GM21447 (cell line): ENCODE results near the gene SF3B3.

ENCODE experiments used
- ATAC-seq: cut with Tn5 transposase; IDR thresholded peaks from one replicate; pipeline ENCODE4 v1.9.1; 2021; ENCODE audit not compliant: unreplicated experiment

The SF3B3 gene

GRCh38 chr16:70561623-70562022 lies 38.0 kb downstream of the SF3B3 start:
- no peak for ATAC-seq

- no peak for ATAC-seq
Measured at GRCh38 chr16:70563636-70564035, 40.0 kb downstream of the SF3B3 start.

- ATAC-seq, result no peak
Measured at GRCh38 chr16:70565053-70565452, 41.4 kb downstream of the SF3B3 start.

GRCh38 chr16:70568601-70569237 lies 45.1 kb downstream of the SF3B3 start:
- ATAC-seq, result no peak

GRCh38 chr16:70569752-70570151 lies 46.1 kb downstream of the SF3B3 start:
- ATAC-seq, result no peak

- no peak for ATAC-seq
Measured at GRCh38 chr16:70570967-70571570, 47.5 kb downstream of the SF3B3 start.

- ATAC-seq, result no peak
Measured at GRCh38 chr16:70571623-70572022, 48.0 kb downstream of the SF3B3 start.

GRCh38 chr16:70572050-70572925 lies 48.7 kb downstream of the SF3B3 start:
- no peak for ATAC-seq

GRCh38 chr16:70572926-70573270 lies 49.3 kb downstream of the SF3B3 start:
- ATAC-seq, result no peak

- ATAC-seq, result no peak
Measured at GRCh38 chr16:70573451-70574121, 50.0 kb downstream of the SF3B3 start.

GRCh38 chr16:70574595-70575271 lies 51.1 kb downstream of the SF3B3 start:
- ATAC-seq, result no peak

GRCh38 chr16:70575376-70575775 lies 51.8 kb downstream of the SF3B3 start:
- ATAC-seq, result no peak

GRCh38 chr16:70576431-70577255 lies 53.0 kb downstream of the SF3B3 start:
- ATAC-seq, result peak; percentile 92

- no peak for ATAC-seq
Measured at GRCh38 chr16:70577256-70577698, 53.7 kb downstream of the SF3B3 start.

GRCh38 chr16:70578035-70578434 lies 54.4 kb downstream of the SF3B3 start:
- no peak for ATAC-seq

GRCh38 chr16:70579248-70579647 lies 55.6 kb downstream of the SF3B3 start:
- no peak for ATAC-seq

- ATAC-seq, result no peak
Measured at GRCh38 chr16:70579648-70580630, 56.3 kb downstream of the SF3B3 start.

GRCh38 chr16:70582280-70582978 lies 58.8 kb downstream of the SF3B3 start:
- no peak for ATAC-seq
